ENCODE results near the gene KRTAP4-6.
"Not testable (repeated sequence)": the region's sequence is repeated elsewhere in the genome, so short reads cannot be mapped to it uniquely, and the experiment has no call there.

KRTAP4-6 gene

DNA sequence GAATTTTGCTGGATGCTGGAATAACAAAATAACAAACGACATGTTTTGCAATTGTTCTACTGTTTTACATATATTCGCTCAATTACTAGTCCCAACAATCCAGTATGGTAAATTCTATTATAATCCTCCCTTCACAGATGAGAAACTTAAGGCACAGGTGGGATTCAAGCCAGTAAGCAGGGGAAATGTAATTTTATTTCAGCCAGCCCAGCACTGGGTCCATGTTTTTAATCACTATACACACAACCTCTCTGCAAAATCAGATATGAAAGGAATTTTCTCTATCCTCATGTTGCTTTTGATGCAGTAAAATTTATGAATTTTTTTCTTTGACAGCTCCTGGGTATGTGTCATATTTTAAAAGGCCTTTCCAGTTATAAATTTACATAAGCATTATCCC is 4.9 kb upstream of the KRTAP4-6 start:
- no peak for DNase-seq

DNA sequence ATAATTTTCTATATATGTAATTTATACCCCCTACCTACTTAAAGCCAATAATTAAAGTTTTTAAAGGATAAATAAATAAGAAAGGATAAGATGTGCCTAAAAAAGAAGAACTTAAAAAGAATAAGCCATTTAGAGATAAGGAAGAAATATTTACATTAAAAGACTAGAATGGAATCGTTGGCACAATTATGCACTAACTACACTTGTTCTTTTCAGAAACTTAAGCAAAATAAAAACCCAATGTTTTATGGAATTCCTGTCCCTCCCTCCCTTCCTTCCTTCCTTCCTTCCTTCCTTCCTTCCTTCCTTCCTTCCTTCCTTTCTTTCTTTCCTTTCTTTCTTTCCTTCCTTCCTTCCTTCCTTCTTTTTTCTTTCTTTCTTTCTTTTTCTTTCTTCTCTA is 4.5 kb upstream of the KRTAP4-6 start:
- no peak for DNase-seq

DNA sequence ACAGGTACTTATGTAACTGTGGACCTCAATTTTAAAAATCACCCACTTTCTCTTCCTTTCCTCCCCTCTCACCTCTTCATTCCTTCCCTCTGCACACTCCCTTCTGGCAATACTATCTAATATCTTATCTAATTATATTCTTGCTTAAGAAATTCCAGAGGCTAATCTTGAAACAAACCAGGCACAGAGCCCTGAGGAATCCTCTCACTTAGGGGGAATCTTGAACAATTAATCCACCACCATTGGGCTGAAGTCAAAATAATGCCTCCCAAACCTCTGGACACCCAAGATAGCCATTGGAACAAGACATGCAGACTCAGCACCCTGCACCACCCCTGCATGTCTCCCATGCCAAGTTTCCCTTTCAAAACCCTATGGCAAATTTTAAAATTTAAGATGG is 1.0 kb upstream of the KRTAP4-6 start:
- DNase-seq: no peak

DNA sequence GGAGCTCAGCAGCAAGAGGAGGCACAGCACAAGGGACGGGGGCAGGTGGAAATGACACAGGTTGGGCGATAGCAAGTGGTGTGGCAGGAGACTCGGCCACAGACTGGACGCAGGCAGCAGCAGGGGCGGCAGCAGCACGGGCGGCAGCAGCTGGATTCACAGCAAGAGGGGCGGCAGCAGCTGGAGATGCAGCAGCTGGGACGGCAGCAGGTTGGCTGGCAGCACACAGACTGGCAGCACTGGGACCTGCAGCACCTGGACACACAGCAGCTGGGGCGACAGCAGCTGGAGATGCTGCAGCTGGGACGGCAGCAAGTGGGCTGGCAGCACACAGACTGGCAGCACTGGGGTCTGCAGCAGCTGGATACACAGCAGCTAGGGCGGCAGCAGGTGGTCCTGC is 479 bp downstream of the KRTAP4-6 start:
- DNase-seq: not testable (repeated sequence)

DNA sequence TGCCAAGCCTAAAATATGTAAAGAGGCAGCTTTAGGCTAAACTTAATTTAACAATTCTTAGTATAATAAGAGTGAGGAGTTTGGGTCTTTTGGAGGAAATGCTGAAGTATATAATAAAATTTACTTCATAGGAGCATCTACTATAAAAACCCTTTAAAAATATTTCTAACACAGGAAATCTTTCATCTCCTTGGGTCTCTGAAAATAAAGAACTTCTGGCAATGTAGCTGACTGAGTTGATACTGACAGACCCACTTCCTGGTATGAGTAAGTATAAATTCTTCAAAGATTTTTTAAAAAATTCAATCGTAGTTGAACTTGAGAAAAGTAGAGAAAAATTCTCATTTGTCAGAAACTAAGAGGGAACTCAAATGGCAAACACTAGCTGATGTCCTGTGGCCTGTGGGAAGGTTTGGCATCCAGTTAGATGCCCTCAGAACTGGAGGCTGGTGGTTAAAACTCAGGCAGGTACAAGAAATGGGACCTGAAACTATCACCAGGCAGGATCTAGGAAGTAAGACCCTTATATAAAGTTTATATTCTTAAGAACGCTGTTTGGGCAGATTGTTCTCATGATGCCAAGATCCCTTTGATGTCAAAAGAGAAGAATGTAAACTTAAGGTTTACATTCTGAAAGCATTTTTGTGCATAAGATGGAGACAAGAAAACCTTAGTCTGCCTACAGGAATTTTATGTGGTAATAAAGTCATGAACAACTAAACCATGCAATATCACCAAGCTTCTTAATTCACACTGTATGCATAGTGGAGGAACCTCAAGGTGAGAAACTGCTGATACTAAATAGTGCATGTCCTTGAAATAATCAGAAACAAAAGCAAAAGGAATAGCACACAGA is 6.2 kb downstream of the KRTAP4-6 start:
- DNase-seq: no peak

DNA sequence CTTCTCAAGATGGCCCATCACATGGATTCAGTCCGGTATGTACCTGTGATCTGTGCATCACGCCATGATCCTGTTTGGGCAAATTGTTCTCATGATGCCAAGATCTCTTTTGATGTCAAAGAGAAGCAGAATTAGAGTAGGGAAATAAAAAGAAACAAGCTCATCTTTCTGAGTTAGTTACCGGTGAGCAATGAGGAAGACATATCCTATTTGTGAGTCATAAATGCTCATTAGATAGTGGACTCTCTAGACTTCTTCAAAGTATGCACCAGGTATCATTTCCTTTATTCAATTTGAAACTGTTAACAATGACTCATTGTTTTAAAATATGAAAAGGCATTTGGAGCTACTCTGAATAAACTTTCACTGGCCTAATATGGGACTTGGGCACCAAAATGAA is 8.4 kb downstream of the KRTAP4-6 start:
- peak; percentile 13 for DNase-seq

DNA sequence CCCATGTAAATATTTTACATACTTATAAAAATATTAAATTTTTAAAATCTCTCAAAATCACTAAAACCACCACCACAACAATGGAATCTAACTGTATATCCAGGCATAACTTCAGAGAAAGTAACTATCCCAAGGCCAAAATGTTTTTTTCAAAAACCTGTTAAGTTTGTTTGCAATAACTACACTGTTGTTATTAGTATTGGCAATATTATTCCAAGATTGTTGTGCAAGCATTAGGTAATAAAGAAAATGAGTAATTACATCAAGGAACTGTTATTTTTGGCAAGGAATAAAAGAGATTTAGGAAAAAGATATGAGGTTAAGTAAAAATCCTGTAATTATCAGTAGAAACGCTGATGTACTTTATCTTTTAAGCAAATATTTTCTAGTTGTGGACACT is 13.0 kb downstream of the KRTAP4-6 start:
- DNase-seq: no peak

DNA sequence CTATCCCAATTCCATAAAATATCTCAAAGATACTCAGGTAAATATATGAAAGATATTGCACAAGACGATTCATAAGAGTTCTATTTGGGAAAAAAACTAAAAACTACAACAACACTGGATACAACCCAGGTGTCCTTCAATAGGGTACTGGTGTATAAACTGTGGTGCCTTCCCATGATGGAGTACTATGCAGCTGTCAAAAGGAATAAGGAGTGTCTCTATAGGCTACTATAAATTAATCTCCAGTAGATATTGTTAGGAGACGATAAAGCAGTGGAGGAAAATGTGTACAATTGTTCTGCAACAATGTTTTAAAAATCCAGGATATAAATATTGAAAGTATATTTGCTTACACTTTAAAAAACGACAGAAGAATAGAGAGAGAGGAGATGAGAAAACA is 13.9 kb downstream of the KRTAP4-6 start:
- no peak for DNase-seq

DNA sequence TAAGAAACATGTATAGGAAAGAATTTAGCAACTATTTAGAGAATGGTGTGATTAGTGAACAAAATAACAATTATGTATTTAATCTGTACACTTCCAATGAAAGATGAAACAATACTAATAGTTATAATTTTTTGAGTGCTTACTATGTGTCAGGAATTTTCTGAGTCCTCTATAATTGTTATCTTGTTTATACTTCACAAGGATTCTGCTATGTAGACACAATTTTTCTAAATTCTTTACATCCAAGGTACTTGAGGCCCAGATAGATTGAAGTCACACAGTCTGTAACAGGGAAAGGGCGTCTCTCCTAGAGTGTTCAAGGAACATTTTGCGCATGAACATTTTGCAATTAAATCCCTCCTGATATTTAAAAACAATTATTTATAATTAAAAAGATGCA is 15.3 kb downstream of the KRTAP4-6 start:
- DNase-seq: no peak

DNA sequence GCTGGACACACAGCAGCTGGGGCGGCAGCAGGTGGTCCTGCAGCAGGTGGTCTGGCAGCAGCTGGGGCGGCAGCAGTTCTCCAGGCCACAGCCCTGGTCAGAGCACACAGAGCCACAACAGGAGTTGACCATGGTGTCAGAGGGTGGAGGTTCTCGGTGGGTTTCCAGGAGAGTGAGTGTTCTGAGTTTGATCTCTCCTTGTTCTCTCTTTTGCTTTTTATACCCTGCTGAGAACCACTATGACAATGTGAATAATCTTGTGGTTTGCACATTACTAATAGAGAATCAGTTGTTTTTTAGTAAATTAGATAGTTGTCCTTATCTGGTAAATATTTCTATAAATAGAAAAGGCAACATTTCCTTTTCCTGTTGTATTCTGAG is 16.4 kb downstream of the KRTAP4-6 start, which contains the start of gene KRTAP4-12:
TSS of gene KRTAP4-12 (minus strand) at position 192 of the 381 bp plus-strand sequence. CDS start at position 132, 60 bp downstream.
- DNase-seq: not testable (repeated sequence)

DNA sequence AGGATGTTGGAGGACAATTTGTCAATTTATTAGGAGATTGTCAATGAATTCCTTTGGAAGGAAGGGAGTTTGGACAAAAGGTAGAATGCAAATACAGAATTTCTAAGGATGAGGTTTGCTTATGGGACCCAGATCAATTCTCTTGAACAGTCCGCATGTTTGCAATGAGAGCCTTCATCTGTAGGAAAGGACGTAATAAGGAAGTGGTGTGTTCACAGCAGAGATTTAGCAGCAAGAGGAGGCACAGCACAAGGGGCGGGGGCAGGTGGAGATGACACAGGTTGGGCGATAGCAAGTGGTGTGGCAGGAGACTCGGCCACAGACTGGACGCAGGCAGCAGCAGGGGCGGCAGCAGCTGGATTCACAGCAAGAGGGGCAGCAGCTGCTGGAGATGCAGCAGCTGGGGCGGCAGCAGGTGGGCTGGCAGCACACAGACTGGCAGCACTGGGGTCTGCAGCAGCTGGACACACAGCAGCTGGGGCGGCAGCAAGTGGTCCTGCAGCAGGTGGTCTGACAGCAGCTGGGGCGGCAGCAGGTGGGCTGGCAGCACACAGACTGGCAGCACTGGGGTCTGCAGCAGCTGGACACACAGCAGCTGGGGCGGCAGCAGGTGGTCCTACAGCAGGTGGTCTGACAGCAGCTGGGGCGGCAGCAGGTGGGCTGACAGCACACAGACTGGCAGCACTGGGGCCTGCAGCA is 16.9 kb downstream of the KRTAP4-6 start:
- not testable (repeated sequence) for DNase-seq

DNA sequence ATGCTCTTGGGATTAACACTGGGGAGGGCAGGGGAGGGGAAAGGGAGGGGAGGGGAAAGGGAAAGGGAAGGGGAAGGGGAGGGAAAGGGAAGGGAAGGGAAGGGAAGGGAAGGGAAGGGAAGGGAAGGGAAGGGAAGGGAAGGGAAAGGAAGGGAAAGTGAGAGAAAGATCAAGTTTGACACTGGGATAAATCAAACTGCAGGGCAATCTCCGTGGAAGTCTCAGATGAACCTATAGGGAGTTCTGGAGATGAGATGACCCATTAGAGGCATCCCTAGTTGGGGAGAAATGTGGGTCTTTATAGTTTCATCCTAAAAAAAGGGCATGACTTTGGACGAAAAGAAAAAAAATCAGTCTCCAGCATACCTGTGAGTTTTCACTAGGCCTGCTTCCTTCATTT is 18.6 kb downstream of the KRTAP4-6 start:
- no peak for DNase-seq

DNA sequence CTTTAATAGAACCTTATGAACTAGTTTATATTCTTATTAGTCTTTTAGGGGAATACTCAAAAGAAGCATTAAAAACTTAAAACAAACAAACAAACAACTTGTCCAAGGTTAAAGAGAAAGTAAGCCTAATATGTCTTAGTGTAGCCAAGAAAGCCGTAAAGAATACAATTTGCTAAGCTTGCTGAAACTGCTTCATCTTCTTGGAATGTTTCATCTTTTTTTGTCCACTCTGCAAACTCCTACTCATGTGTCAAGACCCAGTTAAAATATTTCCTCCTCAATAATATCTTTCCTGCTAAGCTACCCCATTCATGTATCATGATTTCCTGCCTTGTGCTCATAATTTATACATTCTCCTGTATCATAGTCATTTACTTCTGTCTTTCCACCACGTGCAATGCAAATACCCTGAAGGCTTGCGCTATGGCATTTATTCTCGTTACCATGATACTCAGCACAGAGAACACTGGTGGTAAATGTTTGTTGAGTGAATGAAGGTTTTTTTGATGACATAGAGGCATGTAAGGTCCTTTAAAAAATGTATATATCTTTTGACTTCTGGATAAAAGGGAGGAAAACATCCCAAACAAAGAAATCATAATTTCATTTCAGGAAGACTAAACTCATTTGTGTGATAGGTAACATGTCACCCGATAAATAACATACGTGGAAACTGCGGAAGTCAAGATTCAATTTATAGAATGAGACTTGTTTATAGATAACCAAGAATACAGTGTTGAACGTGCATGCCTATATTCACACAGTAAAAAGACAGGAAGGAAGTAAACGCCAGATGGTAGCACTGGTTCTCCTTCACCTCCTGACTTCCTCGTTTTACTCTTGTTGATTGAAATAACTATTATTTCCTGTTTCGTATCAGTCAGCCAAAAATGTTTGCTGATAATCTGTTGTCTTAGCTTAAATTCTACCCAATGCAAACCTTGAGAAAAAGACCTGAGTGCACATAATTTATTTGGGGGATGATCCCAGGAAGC is 20.4 kb downstream of the KRTAP4-6 start:
- DNase-seq: not testable (repeated sequence)

DNA sequence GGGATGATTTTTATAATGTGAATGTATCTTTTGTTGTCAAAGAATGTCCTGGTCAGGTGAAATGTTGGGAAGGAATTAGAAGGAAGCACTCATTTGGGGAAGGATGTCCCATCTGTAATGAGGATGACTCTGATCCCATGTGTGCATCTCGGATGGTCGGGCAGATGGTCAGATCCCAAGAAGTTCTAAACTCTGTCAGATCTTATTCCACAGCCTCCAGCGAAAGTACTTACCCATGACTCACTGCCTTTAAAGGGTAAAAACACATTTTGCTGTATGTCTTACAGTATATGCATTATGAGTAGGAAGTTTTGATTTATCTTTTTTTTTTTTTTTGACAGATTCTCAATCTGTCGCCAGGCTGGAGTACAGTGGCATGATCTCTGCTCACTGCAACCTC is 21.6 kb downstream of the KRTAP4-6 start:
- no peak for DNase-seq

DNA sequence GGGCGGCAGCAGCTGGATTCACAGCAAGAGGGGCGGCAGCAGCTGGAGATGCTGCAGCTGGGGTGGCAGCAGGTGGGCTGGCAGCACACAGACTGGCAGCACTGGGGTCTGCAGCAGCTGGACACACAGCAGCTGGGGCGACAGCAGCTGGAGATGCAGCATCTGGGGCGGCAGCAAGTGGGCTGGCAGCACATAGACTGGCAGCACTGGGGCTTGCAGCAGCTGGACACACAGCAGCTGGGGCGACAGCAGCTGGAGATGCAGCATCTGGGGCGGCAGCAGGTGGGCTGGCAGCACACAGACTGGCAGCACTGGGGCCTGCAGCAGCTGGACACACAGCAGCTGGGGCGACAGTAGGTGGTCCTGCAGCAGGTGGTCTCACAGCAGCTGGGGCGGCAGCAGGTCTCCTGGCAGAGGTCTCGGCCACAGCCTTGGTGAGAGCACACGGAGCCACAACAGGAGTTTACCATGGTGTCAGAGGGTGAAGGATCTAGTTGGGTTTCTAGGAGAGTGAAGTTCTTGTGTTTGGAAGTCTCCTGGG is 22.4 kb downstream of the KRTAP4-6 start, which contains the start of gene KRTAP4-11:
TSS of gene KRTAP4-11 (minus strand) at position 528 of the 541 bp plus-strand sequence. CDS start at position 470, 58 bp downstream.
- not testable (repeated sequence) for DNase-seq

DNA sequence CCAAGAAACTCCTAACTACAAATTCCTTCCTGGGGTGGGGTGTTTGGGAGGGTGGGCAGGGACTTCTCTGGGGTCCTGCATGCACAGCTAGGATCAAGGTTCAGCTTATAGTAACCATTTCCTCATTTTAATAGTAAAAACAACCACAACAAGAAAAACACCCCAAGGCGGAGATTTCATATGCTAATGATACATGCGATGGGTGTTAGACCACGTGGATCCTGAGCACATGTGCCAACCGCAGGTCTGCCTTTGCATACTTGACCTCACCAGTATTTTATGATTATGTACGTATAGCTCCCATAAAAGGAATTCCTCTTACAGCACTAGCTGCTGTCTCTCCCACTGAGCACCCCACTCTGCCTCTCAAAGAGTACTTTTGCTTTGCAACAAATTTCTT is 24.0 kb downstream of the KRTAP4-6 start:
- DNase-seq: no peak

DNA sequence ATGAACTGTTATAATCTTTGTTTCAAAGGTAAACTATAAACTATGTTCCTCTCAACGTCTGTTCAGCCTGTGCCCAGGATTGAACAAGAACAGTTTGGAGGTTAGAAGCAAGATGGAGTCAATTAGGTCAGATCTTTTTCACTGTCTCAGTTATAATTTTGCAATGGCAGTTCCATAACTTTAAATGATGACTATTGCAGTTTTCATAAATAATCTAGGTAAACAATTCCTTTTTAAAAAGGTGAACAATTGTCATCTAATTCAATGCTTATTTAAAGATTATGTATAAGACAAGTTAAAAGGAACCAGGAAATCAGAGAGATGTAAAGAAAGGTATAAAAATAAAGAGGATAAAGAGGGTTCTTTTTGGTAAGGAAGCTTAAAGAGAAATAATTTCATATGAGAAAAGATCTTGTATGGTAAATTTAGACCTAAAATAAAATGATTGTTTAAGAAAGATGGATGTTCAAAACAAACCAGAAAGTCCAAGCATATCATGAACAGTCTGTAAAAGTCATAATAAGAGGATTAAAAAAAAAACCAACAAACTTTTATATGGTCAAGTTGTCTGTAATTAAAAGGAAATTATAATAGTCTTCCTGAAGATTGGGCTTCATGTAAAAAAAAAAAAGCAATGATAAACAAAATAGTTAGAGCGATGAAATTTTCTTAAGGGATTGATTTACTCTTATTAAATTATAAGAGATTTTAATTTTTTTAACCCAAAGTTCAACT is 29.0 kb downstream of the KRTAP4-6 start:
- DNase-seq: no peak

DNA sequence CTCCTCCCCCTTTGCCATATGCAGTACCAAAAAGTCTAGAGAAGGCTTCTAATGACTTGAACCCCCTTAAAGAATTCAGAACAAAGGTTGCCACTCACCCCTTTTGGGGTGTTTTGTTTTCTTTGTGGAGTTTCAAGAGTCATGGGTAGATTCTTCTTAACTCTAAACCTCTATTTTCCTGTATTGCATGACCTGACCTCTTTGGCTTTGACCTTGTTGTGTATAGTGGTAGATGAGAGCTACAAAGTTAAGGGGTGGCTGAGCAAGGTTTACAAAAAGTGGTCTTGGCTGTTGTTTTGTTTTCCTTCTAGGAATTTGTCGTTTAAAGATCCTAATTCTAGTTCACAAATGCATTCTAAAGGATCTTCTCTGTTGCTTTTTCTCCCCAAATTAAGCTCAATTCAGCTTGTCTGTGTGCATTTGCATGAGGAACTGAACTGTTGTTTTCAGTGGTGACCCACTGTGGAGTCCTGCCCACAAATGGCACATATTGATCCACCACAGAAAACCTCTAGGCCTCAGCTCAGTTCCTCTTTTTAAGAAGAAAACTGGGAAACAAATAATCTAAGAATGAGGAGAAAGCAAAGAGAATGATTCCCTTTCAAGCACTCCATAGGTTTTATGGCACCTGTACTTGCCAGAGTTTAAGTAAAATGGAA is 31.5 kb downstream of the KRTAP4-6 start:
- not testable (repeated sequence) for DNase-seq

DNA sequence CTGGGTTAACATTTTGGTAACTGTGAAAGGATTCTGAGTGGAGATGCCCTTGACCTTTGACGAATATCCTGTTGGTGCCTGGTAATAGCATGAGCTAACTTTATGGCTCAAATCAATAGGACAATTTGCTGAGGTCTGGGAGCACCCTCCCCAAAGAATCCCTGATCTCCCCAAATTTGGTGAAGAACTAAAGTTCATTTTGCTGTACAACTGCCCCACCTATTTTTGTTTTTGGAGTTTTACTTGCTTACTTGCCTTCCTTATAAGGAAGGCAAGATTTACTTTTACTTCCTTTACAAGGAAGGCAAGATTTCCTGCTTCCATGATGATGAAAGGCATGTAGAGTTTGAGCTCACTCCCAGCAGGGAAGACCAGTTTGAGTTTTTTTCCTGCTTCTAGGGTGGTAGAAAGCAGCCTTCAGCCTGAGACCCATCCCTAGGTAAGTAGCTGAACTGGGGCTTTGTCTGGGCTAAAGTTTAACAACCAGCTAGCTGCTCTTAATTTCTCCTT is 32.3 kb downstream of the KRTAP4-6 start:
- DNase-seq: no peak

DNA sequence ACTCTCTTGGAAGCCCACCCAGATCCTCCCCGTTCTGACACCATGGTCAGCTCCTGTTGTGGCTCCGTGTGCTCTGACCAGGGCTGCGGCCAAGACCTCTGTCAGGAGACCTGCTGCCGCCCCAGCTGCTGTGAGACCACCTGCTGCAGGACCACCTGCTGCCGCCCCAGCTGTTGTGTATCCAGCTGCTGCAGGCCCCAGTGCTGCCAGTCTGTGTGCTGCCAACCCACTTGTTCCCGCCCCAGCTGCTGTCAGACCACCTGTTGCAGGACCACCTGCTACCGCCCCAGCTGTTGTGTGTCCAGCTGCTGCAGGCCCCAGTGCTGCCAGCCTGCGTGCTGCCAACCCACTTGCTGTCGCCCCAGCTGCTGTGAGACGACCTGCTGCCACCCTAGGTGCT is 35.0 kb downstream of the KRTAP4-6 start, which contains the start of gene KRTAP4-9:
TSS of gene KRTAP4-9 (plus strand) at position 43 of the 400 bp plus-strand sequence. CDS start at position 43, 0 bp downstream.
- not testable (repeated sequence) for DNase-seq

Measured in DMS53 (cell line).